Heart left ventricle (tissue), 16 donors: ENCODE data around the gene ZNF638. TPM values are rescaled to one million over a fixed set of nuclear protein-coding genes. Genes with fewer than 3 reads are reported as not detected.

ENCODE experiments used
- ATAC-seq, 4 donors: fragments of 200-7000 bp; cut with Tn5 transposase; one replicate each; pipeline ENCODE4 v1.9.1; 2020 to 2022; ENCODE audit warnings: moderate library complexity in 4 of 4, mild to moderate bottlenecking in 3 of 4, moderate number of reproducible peaks in 1 of 4
- DNase-seq, 5 donors: peaks; one replicate each; pipeline ENCODE4 v3.0.0-alpha.2; 2020
- H3K27ac ChIP-seq, 12 donors: fragments of 200-600 bp; sonication (generic) in 4 of 12; one replicate each; pipeline versions ENCODE4 v1.5.0 to v1.8.0; 2016 to 2022; ENCODE audit warnings: mild to moderate bottlenecking in 2 of 12
- H3K27me3 ChIP-seq, 9 donors: fragments of 200-600 bp; sonication (generic) in 2 of 9; one replicate each; pipeline versions ENCODE4 v1.5.1 to v1.8.0; 2016 to 2022; ENCODE audit warnings: mild to moderate bottlenecking in 3 of 9
- H3K36me3 ChIP-seq, 9 donors: fragments of 200-600 bp; sonication (generic) in 2 of 9; one replicate each; pipeline versions ENCODE4 v1.5.0 to v1.8.0; 2018 to 2022; ENCODE audit warnings: mild to moderate bottlenecking in 2 of 9
- H3K4me1 ChIP-seq, 12 donors: fragments of 200-600 bp; sonication (generic) in 4 of 12; one replicate each; pipeline versions ENCODE4 v1.5.0 to v1.8.0; 2016 to 2022; ENCODE audit warnings: mild to moderate bottlenecking in 3 of 12
- H3K4me3 ChIP-seq, 12 donors: fragments of 200-600 bp; sonication (generic) in 4 of 12; one replicate each; pipeline versions ENCODE4 v1.5.0 to v1.8.0; 2017 to 2022; ENCODE audit warnings: mild to moderate bottlenecking in 9 of 12, moderate library complexity in 4 of 12
- H3K9me3 ChIP-seq, 12 donors: fragments of 200-600 bp; sonication (generic) in 4 of 12; one replicate each; pipeline versions ENCODE4 v1.5.0 to v1.8.0; 2016 to 2022; ENCODE audit warnings: mild to moderate bottlenecking in 1 of 12
- POLR2A ChIP-seq, 2 donors: fragments of 450-650 bp; IDR thresholded peaks; one replicate each; pipeline ENCODE4 v1.6.1; 2017; ENCODE audit warnings: antibody characterized with exemption in 2 of 2, mild to moderate bottlenecking in 2 of 2, moderate library complexity in 2 of 2
- WGBS, 4 donors: extraction: QIAGEN DNeasy Blood & Tissue Kit in 2 of 4; methylation state at CpG; one replicate each; pipeline versions ENCODE4 v1.1.5 to v1.1.7; 2013 to 2018; 5-methylcytosine and 5-hydroxymethylcytosine counted together
- intact Hi-C, 10 donors: fragments of 100-400 bp; cut with DNase I; formaldehyde crosslinking; loops; one replicate each; pipeline versions ENCODE4 v1.11.1 to v1.14.2; 2022
- polyA plus RNA-seq, 2 donors: library from polyadenylated mRNA; stranded (reverse); fragments of 200-250 nt; gene quantifications; one replicate each; pipeline ENCODE4 v1.2.3, GENCODE V29; 2013
- total RNA-seq, 9 donors: library from RNA; depleted of rRNA in 2 of 9; stranded (reverse); fragments of >200 nt in 2 of 9; fragmentation: NEBNext Ultra II Directional in 3 of 9; extraction: Animal tissue kit (Norgen Biotek cat#: 25700) in 3 of 9; gene quantifications; one replicate each; pipeline versions ENCODE4 v1.1.0 to v1.2.4, GENCODE V29; 2016 to 2023
- TF ChIP-seq, protein P1 (sequence below), 12 donors: fragments of 200-600 bp; sonication (generic) in 4 of 12; IDR thresholded peaks; one replicate each; pipeline versions ENCODE4 v1.5.0 to v1.8.0; 2018 to 2022; ENCODE audit warnings: antibody characterized with exemption in 12 of 12, mild to moderate bottlenecking in 5 of 12
- donor health status: ischemic (EF 13 %, LVEDD 7.1; RV severe dilation, severe dysfunction).
- donor health status: healthy with polysubstance abuse.
- donor health status: DM: no; HTN: yes; CAD: no.
- donor health status: DM: no; HTN: no; CAD: no.
- donor health status: ischemic (EF 25% LVEDD 6.9; RV normal size, moderate dysfunction).
- donor health status: ischemic (EF 25% LVEDD 5.7; RV mildly dilated, moderate dysfunction).
- donor health status: healthy.
- donor health status: DM: yes; HTN: yes; CAD: no.
- donor health status: ischemic (EF 35%, LVEDD 5.7; RV mildly dilated, moderate dysfunction).
- donor health status: nonischemic (EF 11% LVEDD 7.7; RV severe dilation, severe dysfunction).
- donor health status: DM: yes; HTN: yes; CAD: no.
- donor health status: PGD.
- donor health status: ischemic (EF 29% LVEDD 5.4; RV normal size, mild dysfunction).
- donor health status: nonischemic (EF 23%, LVEDD 6.1; RV moderate dilation, normal function).

Gene ZNF638
- total and polyA plus RNA-seq, 11 donors, result 48.6 to 118 (median 84.1) TPM

- H3K4me3 ChIP-seq, result peak overlapping the region; percentile 39 to 89 (median 75)
- ATAC-seq (no peak), DNase-seq (no peak)
- no peaks in the 10 kb centered on the region for H3K27me3 ChIP-seq
- WGBS, 4 donors, result 46 to 64% (median 54%) methylated on average over 21 to 23 of the region's 23 CpGs
- intact Hi-C loops, result loop anchor here in 3 of 10 donors (2.0 to 5.0 kb wide), 2 partner anchors 36 to 39 kb away; no protein-coding TSS in a partner anchor
- peaks cover 7 to 78% (median 52%) of the 10 kb centered on the region in 12 donors for H3K4me1 ChIP-seq
- peak overlapping the region in 11 of 12 donors; percentile 71 to 93 (median 85) for H3K27ac ChIP-seq
- H3K9me3 ChIP-seq, result peaks cover 0 to 9% (median 0%) of the 10 kb centered on the region in 12 donors
- H3K36me3 ChIP-seq, result no peaks in the 10 kb centered on the region
- TF ChIP-seq POLR2A (IDR thresholded peaks at IDR 0.05), result no peak
- TF ChIP-seq, protein P1, sequence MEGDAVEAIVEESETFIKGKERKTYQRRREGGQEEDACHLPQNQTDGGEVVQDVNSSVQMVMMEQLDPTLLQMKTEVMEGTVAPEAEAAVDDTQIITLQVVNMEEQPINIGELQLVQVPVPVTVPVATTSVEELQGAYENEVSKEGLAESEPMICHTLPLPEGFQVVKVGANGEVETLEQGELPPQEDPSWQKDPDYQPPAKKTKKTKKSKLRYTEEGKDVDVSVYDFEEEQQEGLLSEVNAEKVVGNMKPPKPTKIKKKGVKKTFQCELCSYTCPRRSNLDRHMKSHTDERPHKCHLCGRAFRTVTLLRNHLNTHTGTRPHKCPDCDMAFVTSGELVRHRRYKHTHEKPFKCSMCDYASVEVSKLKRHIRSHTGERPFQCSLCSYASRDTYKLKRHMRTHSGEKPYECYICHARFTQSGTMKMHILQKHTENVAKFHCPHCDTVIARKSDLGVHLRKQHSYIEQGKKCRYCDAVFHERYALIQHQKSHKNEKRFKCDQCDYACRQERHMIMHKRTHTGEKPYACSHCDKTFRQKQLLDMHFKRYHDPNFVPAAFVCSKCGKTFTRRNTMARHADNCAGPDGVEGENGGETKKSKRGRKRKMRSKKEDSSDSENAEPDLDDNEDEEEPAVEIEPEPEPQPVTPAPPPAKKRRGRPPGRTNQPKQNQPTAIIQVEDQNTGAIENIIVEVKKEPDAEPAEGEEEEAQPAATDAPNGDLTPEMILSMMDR (IDR thresholded peaks at IDR 0.05), result no peak
These were observed 134.3 kb downstream of the ZNF638 start for GRCh38 chr2:71465961-71466300.

- ATAC-seq (peak; percentile 35 to 75 (median 66)), DNase-seq (peak; percentile 66 to 79 (median 68))
- TF ChIP-seq, protein P1 (IDR thresholded peaks at IDR 0.05), result no peak
- TF ChIP-seq POLR2A (IDR thresholded peaks at IDR 0.05), result peak in 1 of 2 donors; percentile 66
- intact Hi-C loops, result loop anchor here in 3 of 10 donors (2.0 to 5.0 kb wide), 2 partner anchors 36 to 38 kb away; no protein-coding TSS in a partner anchor
- WGBS, 4 donors, result 1 to 4% (median 2%) methylated on average over 32 to 78 of the region's 78 CpGs
- Histone ChIP-seq H3K27me3 (no peaks in the 10 kb centered on the region), H3K36me3 (no peaks in the 10 kb centered on the region), H3K4me1 (peaks cover 7 to 72% (median 46%) of the 10 kb centered on the region in 12 donors), H3K9me3 (peaks cover 0 to 9% (median 0%) of the 10 kb centered on the region in 12 donors), H3K4me3 (peak overlapping the region; percentile 39 to 89 (median 75)), H3K27ac (peak overlapping the region; percentile 59 to 93 (median 84))
These were observed 135.0 kb downstream of the ZNF638 start for GRCh38 chr2:71466301-71467179.

GRCh38 chr2:71467180-71467815, 135.7 kb downstream of the ZNF638 start:
- H3K4me1 ChIP-seq, result peaks cover 7 to 64% (median 42%) of the 10 kb centered on the region in 12 donors
- H3K27ac ChIP-seq, result peak overlapping the region in 11 of 12 donors; percentile 59 to 93 (median 85)
- H3K4me3 ChIP-seq, result peak overlapping the region; percentile 39 to 89 (median 75)
- intact Hi-C loops, result loop anchor here in 3 of 10 donors (2.0 to 5.0 kb wide), 2 partner anchors 35 to 38 kb away; no protein-coding TSS in a partner anchor
- H3K9me3 ChIP-seq, result peaks cover 0 to 7% (median 0%) of the 10 kb centered on the region in 12 donors
- 25 to 35% (median 26%) methylated on average over 7 of the region's 7 CpGs for WGBS, 4 donors
- DNase-seq, result no peak
- no peaks in the 10 kb centered on the region for H3K27me3 ChIP-seq
- no peak for ATAC-seq
- TF ChIP-seq, protein P1 (IDR thresholded peaks at IDR 0.05), result no peak
- no peak for TF ChIP-seq POLR2A (IDR thresholded peaks at IDR 0.05)
- peaks cover 0 to 2% (median 0%) of the 10 kb centered on the region in 9 donors for H3K36me3 ChIP-seq
